ENCODE measurements around the gene FOXF2.
"Not testable (repeated sequence)": the region's sequence is repeated elsewhere in the genome, so short reads cannot be mapped to it uniquely, and the experiment has no call there.

DNA sequence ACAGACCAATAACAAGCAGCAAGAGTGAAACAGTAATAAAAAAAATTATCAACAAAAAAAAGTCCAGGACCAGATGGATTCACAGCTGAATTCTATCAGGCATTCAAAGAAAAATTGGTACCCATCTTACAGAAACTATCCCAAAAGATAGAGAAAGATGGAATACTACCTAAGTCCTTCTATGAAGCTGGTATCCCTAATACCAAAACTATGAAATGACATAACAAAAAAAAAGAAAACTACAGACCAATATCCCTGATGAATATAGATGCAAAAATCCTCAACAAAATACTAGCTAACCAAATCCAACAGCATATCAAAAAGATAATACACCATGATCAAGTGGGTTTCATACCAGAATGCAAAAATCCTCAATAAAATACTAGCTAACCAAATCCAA, 34.3 kb upstream of the FOXF2 start:
- TF ChIP-seq POLR2A, POLR2AphosphoS5 (IDR thresholded peaks at IDR 0.05): not testable (repeated sequence)
- TF ChIP-seq, protein P1, sequence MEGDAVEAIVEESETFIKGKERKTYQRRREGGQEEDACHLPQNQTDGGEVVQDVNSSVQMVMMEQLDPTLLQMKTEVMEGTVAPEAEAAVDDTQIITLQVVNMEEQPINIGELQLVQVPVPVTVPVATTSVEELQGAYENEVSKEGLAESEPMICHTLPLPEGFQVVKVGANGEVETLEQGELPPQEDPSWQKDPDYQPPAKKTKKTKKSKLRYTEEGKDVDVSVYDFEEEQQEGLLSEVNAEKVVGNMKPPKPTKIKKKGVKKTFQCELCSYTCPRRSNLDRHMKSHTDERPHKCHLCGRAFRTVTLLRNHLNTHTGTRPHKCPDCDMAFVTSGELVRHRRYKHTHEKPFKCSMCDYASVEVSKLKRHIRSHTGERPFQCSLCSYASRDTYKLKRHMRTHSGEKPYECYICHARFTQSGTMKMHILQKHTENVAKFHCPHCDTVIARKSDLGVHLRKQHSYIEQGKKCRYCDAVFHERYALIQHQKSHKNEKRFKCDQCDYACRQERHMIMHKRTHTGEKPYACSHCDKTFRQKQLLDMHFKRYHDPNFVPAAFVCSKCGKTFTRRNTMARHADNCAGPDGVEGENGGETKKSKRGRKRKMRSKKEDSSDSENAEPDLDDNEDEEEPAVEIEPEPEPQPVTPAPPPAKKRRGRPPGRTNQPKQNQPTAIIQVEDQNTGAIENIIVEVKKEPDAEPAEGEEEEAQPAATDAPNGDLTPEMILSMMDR (IDR thresholded peaks at IDR 0.05), result not testable (repeated sequence)

All from prostate gland (tissue), 2 donors.